Measurements from ENCODE around the gene RBBP7. TPM values are rescaled to one million over a fixed set of nuclear protein-coding genes. Genes with fewer than 3 reads are reported as not detected.
A peak's percentile ranks its signal among the peaks of the same experiment; 100 is the strongest.
"Not testable (repeated sequence)": the region's sequence is repeated elsewhere in the genome, so short reads cannot be mapped to it uniquely, and the experiment has no call there.

The RBBP7 gene
- total and polyA plus RNA-seq, 8 donors = 29.1 to 90.0 (median 45.2) TPM

DNA sequence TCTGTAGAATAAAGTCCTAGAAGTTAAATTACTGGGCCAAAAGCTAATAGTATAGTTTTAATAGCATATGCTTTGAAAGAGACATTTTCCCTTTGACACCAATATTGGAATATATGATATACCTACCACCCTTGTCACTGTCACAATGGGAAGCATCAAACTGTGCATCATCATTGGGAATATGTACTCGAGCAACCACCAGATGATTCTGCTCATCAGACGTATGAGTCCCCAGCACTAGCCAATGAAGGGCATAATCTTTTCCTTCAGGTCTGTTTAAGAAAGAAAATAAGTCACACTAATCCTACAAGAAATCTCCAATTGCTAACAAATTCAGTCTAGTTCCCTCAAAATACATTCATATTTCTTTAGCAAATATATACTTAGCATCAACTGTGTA is 7.3 kb downstream of the RBBP7 start:
- H3K4me1 ChIP-seq = peaks cover 0 to 5% (median 0%) of the 10 kb centered on the region in 3 donors
- no peaks in the 10 kb centered on the region for H3K36me3 ChIP-seq
- H3K9me3 ChIP-seq = no peaks in the 10 kb centered on the region
- peaks cover 0 to 23% (median 0%) of the 10 kb centered on the region in 4 donors for H3K27me3 ChIP-seq
- intact Hi-C loops (cut with DNase I) = no loop called here
- ATAC-seq (no peak), DNase-seq (no peak), FAIRE-seq (no peak)
- WGBS, 2 donors = 82 to 93% methylated on average over 2 of the region's 2 CpGs
- no peak overlapping the region for H3K4me3 ChIP-seq
- TF ChIP-seq, protein P1, sequence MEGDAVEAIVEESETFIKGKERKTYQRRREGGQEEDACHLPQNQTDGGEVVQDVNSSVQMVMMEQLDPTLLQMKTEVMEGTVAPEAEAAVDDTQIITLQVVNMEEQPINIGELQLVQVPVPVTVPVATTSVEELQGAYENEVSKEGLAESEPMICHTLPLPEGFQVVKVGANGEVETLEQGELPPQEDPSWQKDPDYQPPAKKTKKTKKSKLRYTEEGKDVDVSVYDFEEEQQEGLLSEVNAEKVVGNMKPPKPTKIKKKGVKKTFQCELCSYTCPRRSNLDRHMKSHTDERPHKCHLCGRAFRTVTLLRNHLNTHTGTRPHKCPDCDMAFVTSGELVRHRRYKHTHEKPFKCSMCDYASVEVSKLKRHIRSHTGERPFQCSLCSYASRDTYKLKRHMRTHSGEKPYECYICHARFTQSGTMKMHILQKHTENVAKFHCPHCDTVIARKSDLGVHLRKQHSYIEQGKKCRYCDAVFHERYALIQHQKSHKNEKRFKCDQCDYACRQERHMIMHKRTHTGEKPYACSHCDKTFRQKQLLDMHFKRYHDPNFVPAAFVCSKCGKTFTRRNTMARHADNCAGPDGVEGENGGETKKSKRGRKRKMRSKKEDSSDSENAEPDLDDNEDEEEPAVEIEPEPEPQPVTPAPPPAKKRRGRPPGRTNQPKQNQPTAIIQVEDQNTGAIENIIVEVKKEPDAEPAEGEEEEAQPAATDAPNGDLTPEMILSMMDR (IDR thresholded peaks at IDR 0.05) = no peak
- no peak overlapping the region for H3K27ac ChIP-seq

DNA sequence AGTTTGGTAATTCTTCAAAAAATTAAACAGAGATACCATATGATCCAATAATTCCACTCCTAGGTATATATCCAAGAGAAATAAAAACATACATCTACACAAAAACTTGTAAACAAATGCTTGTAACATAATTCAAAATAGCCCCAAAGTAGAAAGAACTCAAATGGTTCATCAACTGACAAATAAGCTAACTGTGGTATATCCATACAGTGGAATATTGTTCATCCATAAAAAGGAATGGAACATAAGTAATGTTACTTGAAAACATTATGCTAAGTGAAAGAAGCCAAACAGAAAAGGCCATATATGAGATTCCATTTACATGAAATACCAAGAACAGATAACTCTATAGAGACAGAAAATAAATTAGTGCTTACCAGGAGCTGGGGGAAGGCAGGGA is 13.4 kb downstream of the RBBP7 start:
- no peak for ATAC-seq
- no peak overlapping the region for H3K27ac ChIP-seq
- H3K36me3 ChIP-seq = peaks cover 0 to 4% (median 0%) of the 10 kb centered on the region in 3 donors

DNA sequence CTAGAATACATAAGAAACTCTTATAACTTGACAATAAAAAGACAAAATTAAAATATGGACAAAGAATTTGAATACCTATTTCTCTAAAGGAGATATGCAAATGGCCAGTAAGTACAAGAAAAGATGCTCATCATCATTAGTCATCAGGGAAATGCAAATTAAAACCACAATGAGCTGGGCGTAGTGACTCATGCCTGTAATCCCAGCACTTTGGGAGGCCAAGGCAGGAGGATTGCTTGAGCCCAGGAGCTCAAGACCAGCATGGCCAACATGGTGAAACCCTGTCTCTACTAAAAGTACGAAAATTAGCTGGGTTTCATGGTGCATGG is 14.1 kb downstream of the RBBP7 start:
- H3K4me1 ChIP-seq; DNase-seq; ATAC-seq; H3K4me3 ChIP-seq; H3K36me3 ChIP-seq; H3K27ac ChIP-seq; H3K27me3 ChIP-seq; FAIRE-seq; intact Hi-C loops (cut with DNase I); H3K9me3 ChIP-seq: not testable (repeated sequence)
- WGBS, 2 donors = 92 to 93% methylated on average over 2 of the region's 2 CpGs

More for the DNA sequence above, 13.4 kb downstream of the RBBP7 start:
- no peaks in the 10 kb centered on the region for H3K4me1 ChIP-seq
- H3K27me3 ChIP-seq = peaks cover 0 to 10% (median 0%) of the 10 kb centered on the region in 4 donors
- no peaks in the 10 kb centered on the region for H3K9me3 ChIP-seq
- no peak overlapping the region for H3K4me3 ChIP-seq
- TF ChIP-seq, protein P1 (IDR thresholded peaks at IDR 0.05) = no peak
- FAIRE-seq (peak; percentile 71), DNase-seq (no peak)
- intact Hi-C loops (cut with DNase I) = no loop called here

GRCh38 chrX:16855363-16856075 is 14.6 kb downstream of the RBBP7 start:
- 91 to 95% methylated on average over 5 of the region's 5 CpGs for WGBS, 2 donors
- ATAC-seq = no peak
- H3K27me3 ChIP-seq = peaks cover 0 to 5% (median 0%) of the 10 kb centered on the region in 4 donors
- no peaks in the 10 kb centered on the region for H3K4me1 ChIP-seq
- intact Hi-C loops (cut with DNase I) = no loop called here
- H3K27ac ChIP-seq = no peak overlapping the region
- FAIRE-seq = no peak
- no peak for DNase-seq
- peaks cover 0 to 4% (median 0%) of the 10 kb centered on the region in 3 donors for H3K36me3 ChIP-seq
- H3K9me3 ChIP-seq = no peaks in the 10 kb centered on the region
- no peak overlapping the region for H3K4me3 ChIP-seq
- TF ChIP-seq, protein P1 (IDR thresholded peaks at IDR 0.05) = no peak

DNA sequence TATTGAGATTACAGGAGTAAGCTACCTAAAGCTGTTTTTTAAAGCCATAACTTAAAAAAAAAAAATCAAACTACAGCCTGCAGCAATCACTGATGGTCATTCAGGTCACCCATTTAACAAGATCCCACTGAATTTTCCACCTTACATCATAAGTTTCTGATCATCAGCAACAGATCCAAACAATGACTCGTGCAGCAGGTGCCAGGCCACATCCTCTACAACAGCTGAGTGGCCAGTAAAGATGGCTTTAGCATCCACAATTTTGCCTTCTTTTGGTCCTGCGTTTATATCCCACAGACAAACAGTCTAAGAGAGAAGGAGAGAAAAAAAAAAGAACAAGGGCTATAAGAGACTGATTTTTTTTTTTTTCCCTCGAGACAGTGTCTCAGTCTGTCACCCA is 16.6 kb downstream of the RBBP7 start:
- no peak for ATAC-seq

More for the DNA sequence above, 16.6 kb downstream of the RBBP7 start:
- peaks cover 0 to 5% (median 0%) of the 10 kb centered on the region in 4 donors for H3K27me3 ChIP-seq
- no peak overlapping the region for H3K4me3 ChIP-seq
- H3K4me1 ChIP-seq = no peaks in the 10 kb centered on the region
- DNase-seq (no peak), FAIRE-seq (no peak)
- intact Hi-C loops (cut with DNase I) = no loop called here
- 86 to 89% methylated on average over 3 of the region's 3 CpGs for WGBS, 2 donors
- no peak overlapping the region for H3K27ac ChIP-seq
- H3K36me3 ChIP-seq = peaks cover 0 to 13% (median 0%) of the 10 kb centered on the region in 3 donors
- TF ChIP-seq, protein P1 (IDR thresholded peaks at IDR 0.05) = no peak
- H3K9me3 ChIP-seq = no peaks in the 10 kb centered on the region
